GM12878 (cell line): ENCODE results near the gene RTF1. TPM values are rescaled to one million over a fixed set of nuclear protein-coding genes. Genes with fewer than 3 reads are reported as not detected.

ENCODE experiments used
- CEBPZ ChIP-seq: fragments of 150-350 bp; IDR thresholded peaks from 2 replicates; pipeline ENCODE4 v1.6.1; 2016; ENCODE audit warnings: low read depth, low read length
- EGR1 ChIP-seq, 2 experiments: IDR thresholded peaks; 1 replicate in 1 of 2; 2 replicates in 1 of 2; pipeline ENCODE4 v1.6.1; 2011 to 2012; ENCODE audit warnings: low read depth in 2 of 2, low read length in 2 of 2, borderline replicate concordance in 1 of 2, mild to moderate bottlenecking in 1 of 2, moderate library complexity in 1 of 2
- NBN ChIP-seq: fragments of 450-650 bp; IDR thresholded peaks from 2 replicates; pipeline ENCODE4 v1.6.1; 2016
- PKNOX1 ChIP-seq: fragments of 450-650 bp; IDR thresholded peaks from 2 replicates; pipeline ENCODE4 v1.6.1; 2016; ENCODE audit warnings: mild to moderate bottlenecking
- RB1 ChIP-seq: fragments of 450-650 bp; formaldehyde crosslinking; IDR thresholded peaks from 2 replicates; pipeline ENCODE4 v1.6.1; 2017; ENCODE audit warnings: mild to moderate bottlenecking, borderline replicate concordance
- ZBTB40 ChIP-seq: fragments of 450-650 bp; IDR thresholded peaks from 2 replicates; pipeline ENCODE4 v1.6.1; 2016; ENCODE audit warnings: mild to moderate bottlenecking, moderate library complexity, borderline replicate concordance
- polyA plus RNA-seq, 11 experiments: library from polyadenylated mRNA; depleted of rRNA in 4 of 11; unstranded in 6 of 11; stranded (reverse) in 5 of 11; fragments of >200 nt; fragmentation: Nextera tagmentation in 4 of 11; fragmentation: Illumina TruSeq in 1 of 11; extraction: Ambion mirVana in 4 of 11; extraction: Trizol in 1 of 11; gene quantifications; 1 replicate in 1 of 11; 2 replicates in 10 of 11; pipeline versions ENCODE4 v1.2.1 to v1.2.3, GENCODE V29; 2011 to 2016; ENCODE audit warnings: inconsistent platforms in 2 of 11, missing spikeins in 2 of 11, low read depth in 1 of 11
- total RNA-seq, 4 experiments: library from RNA; depleted of rRNA in 3 of 4; stranded (reverse); fragments of >200 nt in 3 of 4; fragmentation: Illumina TruSeq in 1 of 4; extraction: Trizol in 1 of 4; gene quantifications; 2 replicates each; pipeline versions ENCODE4 v1.2.1 to v1.2.3, GENCODE V29; 2013 to 2021

Gene RTF1
- total and polyA plus RNA-seq, 10 of the 15 experiments (the other 5 are each of a cell fraction or from before 2014, with no cell fraction given), result 7.2 to 67.9 (median 32.3) TPM

DNA sequence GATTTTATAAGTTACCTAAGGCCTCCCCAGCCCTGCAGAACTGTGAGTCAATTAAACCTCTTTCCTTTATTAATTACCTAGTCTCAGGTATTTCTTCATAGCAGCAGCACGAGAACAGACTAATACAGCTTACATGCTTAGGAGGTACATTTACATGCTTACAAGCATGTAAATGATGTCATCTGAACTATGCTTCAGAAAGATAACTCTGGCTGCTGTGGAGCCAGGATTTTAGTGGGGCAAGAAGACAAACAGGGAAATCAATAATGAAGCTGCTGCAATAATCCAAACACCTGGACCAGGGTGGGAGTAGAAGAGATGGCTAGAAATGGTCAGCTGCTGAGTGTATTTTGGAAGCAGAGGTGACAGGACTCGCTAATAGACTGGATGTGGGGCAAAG lies 24.2 kb upstream of the RTF1 start (continued):
- TF ChIP-seq RB1 (no peak), PKNOX1 (no peak), CEBPZ (no peak), ZBTB40 (no peak), NBN (no peak), EGR1 (IDR thresholded peaks at IDR 0.05; ENCODE audit: borderline replicate concordance in 1 of 2, low read depth in 2 of 2, low read length in 2 of 2) (no peak)
- TF ChIP-seq, all 136 proteins: peak for 0
